Measurements from ENCODE around the gene EXD3. TPM values are rescaled to one million over a fixed set of nuclear protein-coding genes. Genes with fewer than 3 reads are reported as not detected.

The EXD3 gene
- polyA plus RNA-seq, 1 of the 3 experiments (the other 2 are of a cell fraction): 11.5 TPM

DNA sequence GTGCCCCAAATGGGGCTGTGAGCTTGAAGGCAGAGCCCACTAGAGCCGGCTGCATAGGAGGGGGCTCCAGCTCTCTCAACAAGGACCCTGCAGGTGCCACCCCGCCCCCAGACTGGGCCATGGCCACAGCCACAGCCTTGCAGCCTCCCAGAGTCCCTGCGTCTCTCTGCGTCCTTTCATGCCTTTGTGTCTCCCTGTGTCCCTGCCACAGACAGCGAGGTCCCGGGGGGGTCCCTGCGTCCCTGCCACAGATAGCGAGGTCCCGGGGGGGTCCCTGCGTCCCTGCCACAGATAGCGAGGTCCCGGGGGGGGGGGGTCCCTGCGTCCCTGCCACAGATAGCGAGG is 6.6 kb upstream of the EXD3 start:
- TF ChIP-seq FOXM1 (IDR thresholded peaks at IDR 0.05; ENCODE audit: low read depth) (no peak), EZH2phosphoT487 (IDR thresholded peaks at IDR 0.05; ENCODE audit: borderline replicate concordance, low read depth) (no peak), YY1 (IDR thresholded peaks at IDR 0.05; ENCODE audit: low read depth) (no peak), RFX5 (IDR thresholded peaks at IDR 0.05; ENCODE audit: low read length) (no peak), GABPA (IDR thresholded peaks at IDR 0.05; ENCODE audit: low read depth) (no peak), RCOR1 (IDR thresholded peaks at IDR 0.05; ENCODE audit: low read length) (no peak), RXRA (IDR thresholded peaks at IDR 0.05; ENCODE audit: borderline replicate concordance, low read depth) (no peak), SIN3A (IDR thresholded peaks at IDR 0.05; ENCODE audit: borderline replicate concordance, low read depth, low read length) (no peak), GATA2 (CRISPR knock-in tag; IDR thresholded peaks at IDR 0.05) (no peak), NRF1 (IDR thresholded peaks at IDR 0.05; ENCODE audit: low read depth, low read length) (no peak), TAF1 (IDR thresholded peaks at IDR 0.05; ENCODE audit: borderline replicate concordance, low read depth, low read length) (no peak), EP300 (IDR thresholded peaks at IDR 0.05; ENCODE audit: borderline replicate concordance in 1 of 2, low read depth in 1 of 2, low read length in 1 of 2) (no peak)
- TF ChIP-seq, protein P1, sequence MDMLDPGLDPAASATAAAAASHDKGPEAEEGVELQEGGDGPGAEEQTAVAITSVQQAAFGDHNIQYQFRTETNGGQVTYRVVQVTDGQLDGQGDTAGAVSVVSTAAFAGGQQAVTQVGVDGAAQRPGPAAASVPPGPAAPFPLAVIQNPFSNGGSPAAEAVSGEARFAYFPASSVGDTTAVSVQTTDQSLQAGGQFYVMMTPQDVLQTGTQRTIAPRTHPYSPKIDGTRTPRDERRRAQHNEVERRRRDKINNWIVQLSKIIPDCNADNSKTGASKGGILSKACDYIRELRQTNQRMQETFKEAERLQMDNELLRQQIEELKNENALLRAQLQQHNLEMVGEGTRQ (IDR thresholded peaks at IDR 0.05; ENCODE audit: borderline replicate concordance, low read depth, low read length): no peak
- TF ChIP-seq, protein P2, sequence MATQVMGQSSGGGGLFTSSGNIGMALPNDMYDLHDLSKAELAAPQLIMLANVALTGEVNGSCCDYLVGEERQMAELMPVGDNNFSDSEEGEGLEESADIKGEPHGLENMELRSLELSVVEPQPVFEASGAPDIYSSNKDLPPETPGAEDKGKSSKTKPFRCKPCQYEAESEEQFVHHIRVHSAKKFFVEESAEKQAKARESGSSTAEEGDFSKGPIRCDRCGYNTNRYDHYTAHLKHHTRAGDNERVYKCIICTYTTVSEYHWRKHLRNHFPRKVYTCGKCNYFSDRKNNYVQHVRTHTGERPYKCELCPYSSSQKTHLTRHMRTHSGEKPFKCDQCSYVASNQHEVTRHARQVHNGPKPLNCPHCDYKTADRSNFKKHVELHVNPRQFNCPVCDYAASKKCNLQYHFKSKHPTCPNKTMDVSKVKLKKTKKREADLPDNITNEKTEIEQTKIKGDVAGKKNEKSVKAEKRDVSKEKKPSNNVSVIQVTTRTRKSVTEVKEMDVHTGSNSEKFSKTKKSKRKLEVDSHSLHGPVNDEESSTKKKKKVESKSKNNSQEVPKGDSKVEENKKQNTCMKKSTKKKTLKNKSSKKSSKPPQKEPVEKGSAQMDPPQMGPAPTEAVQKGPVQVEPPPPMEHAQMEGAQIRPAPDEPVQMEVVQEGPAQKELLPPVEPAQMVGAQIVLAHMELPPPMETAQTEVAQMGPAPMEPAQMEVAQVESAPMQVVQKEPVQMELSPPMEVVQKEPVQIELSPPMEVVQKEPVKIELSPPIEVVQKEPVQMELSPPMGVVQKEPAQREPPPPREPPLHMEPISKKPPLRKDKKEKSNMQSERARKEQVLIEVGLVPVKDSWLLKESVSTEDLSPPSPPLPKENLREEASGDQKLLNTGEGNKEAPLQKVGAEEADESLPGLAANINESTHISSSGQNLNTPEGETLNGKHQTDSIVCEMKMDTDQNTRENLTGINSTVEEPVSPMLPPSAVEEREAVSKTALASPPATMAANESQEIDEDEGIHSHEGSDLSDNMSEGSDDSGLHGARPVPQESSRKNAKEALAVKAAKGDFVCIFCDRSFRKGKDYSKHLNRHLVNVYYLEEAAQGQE (IDR thresholded peaks at IDR 0.05; ENCODE audit: low read depth, low read length): no peak
- POLR2A ChIA-PET: interaction anchor here (0.6 kb wide), 1 partner anchor 16 kb away, joined by 3 read pairs; no protein-coding TSS in a partner anchor
- H3K4me1 ChIP-seq (ENCODE audit: control insufficient read depth in 1 of 2, insufficient read depth in 2 of 2, low read depth in 1 of 2, low read length in 1 of 2): peaks cover 0 to 18% of the 10 kb centered on the region in 2 experiments; a peak in 1 of 4 replicates
- H3K79me2 ChIP-seq (ENCODE audit: insufficient read depth): no peaks in the 10 kb centered on the region
- no peaks in the 10 kb centered on the region for H3K27me3 ChIP-seq (ENCODE audit: insufficient read depth)
- H4K20me1 ChIP-seq (ENCODE audit: insufficient read depth): no peaks in the 10 kb centered on the region
- H3F3A ChIP-seq (replicated peaks; ENCODE audit: insufficient read depth): peaks cover 3% of the 10 kb centered on the region
- H3K9me3 ChIP-seq: no peaks in the 10 kb centered on the region
- CTCF ChIA-PET: interaction anchor here (1.0 to 7.0 kb wide), 3 partner anchors 15 to 127 kb away, joined by 3 to 25 read pairs (median 3); partner anchors contain the start of gene NRARP
- no peak for DNase-seq
- no peak overlapping the region for H3K4me3 ChIP-seq (ENCODE audit: low read depth in 2 of 2, low read length in 1 of 2)
- 80% methylated on average over 1 of the region's 14 CpGs for WGBS (ENCODE audit: low lambda C conversion rate)
- H3K9me2 ChIP-seq: no peaks in the 10 kb centered on the region
- H3K27ac ChIP-seq (ENCODE audit: low read depth in 2 of 2, low read length in 1 of 2): no peak overlapping the region
- H3K36me3 ChIP-seq (replicated peaks in 1 of 2; ENCODE audit: control insufficient read depth in 1 of 2, insufficient read depth in 2 of 2, low read length in 1 of 2): no peaks in the 10 kb centered on the region
- H3K4me2 ChIP-seq: no peak overlapping the region
- H3K9ac ChIP-seq: no peak overlapping the region
- no peak overlapping the region for H2AFZ ChIP-seq (ENCODE audit: low read depth)

All from SK-N-SH (cell line).